Ishikawa (cell line): ENCODE results near the gene CPAMD8.

Experiments used
- EGR1 ChIP-seq: IDR thresholded peaks from 2 replicates; pipeline ENCODE4 v1.6.1; 2012
- EP300 ChIP-seq: IDR thresholded peaks from 2 replicates; pipeline ENCODE4 v1.6.1; 2012; ENCODE audit warnings: borderline replicate concordance
- MAX ChIP-seq: IDR thresholded peaks from 2 replicates; pipeline ENCODE4 v1.6.1; 2012
- TAF1 ChIP-seq: IDR thresholded peaks from 2 replicates; pipeline ENCODE4 v1.6.1; 2012; ENCODE audit warnings: low read depth, mild to moderate bottlenecking
- TEAD4 ChIP-seq: IDR thresholded peaks from 2 replicates; pipeline ENCODE4 v1.6.1; 2012
- TF ChIP-seq, protein P1 (sequence below): IDR thresholded peaks from 2 replicates; pipeline ENCODE4 v1.6.1; 2012; ENCODE audit warnings: low read depth, mild to moderate bottlenecking

GRCh38 chr19:16902545-16902944 lies 124.1 kb downstream of the CPAMD8 start:
- TF ChIP-seq, protein P1, sequence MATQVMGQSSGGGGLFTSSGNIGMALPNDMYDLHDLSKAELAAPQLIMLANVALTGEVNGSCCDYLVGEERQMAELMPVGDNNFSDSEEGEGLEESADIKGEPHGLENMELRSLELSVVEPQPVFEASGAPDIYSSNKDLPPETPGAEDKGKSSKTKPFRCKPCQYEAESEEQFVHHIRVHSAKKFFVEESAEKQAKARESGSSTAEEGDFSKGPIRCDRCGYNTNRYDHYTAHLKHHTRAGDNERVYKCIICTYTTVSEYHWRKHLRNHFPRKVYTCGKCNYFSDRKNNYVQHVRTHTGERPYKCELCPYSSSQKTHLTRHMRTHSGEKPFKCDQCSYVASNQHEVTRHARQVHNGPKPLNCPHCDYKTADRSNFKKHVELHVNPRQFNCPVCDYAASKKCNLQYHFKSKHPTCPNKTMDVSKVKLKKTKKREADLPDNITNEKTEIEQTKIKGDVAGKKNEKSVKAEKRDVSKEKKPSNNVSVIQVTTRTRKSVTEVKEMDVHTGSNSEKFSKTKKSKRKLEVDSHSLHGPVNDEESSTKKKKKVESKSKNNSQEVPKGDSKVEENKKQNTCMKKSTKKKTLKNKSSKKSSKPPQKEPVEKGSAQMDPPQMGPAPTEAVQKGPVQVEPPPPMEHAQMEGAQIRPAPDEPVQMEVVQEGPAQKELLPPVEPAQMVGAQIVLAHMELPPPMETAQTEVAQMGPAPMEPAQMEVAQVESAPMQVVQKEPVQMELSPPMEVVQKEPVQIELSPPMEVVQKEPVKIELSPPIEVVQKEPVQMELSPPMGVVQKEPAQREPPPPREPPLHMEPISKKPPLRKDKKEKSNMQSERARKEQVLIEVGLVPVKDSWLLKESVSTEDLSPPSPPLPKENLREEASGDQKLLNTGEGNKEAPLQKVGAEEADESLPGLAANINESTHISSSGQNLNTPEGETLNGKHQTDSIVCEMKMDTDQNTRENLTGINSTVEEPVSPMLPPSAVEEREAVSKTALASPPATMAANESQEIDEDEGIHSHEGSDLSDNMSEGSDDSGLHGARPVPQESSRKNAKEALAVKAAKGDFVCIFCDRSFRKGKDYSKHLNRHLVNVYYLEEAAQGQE, result no peak
- no peak for TF ChIP-seq EGR1
- no peak for TF ChIP-seq EP300
- no peak for TF ChIP-seq TEAD4
- TF ChIP-seq TAF1, result no peak
- no peak for TF ChIP-seq MAX
